GM18907 (cell line): ENCODE data around the gene P2RY6.
"Not testable (repeated sequence)": the region's sequence is repeated elsewhere in the genome, so short reads cannot be mapped to it uniquely, and the experiment has no call there.

Experiments
- ATAC-seq: cut with Tn5 transposase; IDR thresholded peaks from one replicate; pipeline ENCODE4 v1.9.1; 2021; ENCODE audit warnings: mild to moderate bottlenecking, moderate library complexity; ENCODE audit not compliant: unreplicated experiment

P2RY6 gene

DNA sequence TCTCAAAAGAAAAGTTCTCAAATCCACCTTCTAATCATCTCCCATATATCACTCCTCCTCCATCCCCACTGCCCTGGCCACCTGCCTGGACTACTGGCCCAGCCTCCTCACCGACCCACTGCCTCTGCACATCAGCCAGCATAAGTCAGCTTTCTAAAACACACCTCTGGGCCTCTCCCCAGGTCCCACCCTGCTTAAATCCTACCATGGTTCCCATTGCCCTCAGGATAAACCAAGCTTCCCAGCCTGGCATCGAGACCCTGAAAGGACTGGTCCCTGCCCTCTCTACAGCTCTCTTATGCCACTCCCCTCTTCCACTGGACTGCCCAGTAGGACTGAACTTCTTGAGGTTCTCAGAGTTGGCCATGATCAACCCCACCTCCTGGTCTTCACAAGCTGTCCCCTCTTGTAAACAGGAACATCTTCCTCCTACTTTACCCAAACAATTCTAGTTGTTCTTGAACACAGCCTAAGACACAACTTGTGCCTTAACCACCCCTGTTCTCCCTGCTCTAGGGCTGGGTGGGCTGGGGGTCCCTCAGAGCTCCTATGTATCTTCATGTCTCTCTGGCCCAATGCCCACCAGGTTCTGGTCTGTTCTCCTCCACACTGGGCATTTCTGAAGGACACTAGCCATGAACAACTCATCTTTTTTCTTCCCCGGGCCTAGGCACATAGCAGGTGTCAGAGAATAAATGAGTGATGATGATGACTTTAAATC is 12.6 kb upstream of the P2RY6 start:
- ATAC-seq: no peak

- ATAC-seq: no peak
Observed at GRCh38 chr11:73260127-73260457, 12.0 kb upstream of the P2RY6 start.

DNA sequence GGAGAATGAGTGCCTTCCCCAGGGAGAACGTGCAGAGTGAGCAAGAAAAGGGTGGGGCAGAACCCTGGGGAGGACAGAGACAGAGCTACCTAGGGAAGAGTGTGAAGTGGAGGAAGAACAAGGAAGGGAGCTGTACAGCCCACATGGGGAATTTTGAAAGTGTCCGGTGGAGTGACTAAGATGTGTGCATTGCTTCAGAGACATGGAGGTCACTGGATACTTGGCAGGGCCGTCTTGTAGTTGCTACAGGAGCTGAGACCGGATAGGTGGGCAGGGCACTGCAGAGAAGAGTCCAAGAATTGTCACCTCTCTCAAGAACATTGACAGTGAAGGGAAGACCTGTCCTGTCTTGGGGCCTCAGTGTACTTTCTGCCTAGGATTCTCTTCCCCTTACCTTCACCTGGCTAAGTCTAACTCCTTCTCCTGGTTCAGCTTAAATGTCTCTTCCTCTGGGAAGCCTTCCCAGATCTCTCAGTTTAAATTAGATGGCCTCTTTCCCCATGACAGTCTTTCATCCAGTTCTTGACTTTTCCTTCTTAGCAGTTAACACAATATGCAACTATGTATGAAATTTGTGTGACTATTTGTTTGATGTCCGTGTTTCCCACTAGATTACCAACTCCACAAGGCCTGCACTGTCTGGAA is 9.2 kb upstream of the P2RY6 start:
- no peak for ATAC-seq

DNA sequence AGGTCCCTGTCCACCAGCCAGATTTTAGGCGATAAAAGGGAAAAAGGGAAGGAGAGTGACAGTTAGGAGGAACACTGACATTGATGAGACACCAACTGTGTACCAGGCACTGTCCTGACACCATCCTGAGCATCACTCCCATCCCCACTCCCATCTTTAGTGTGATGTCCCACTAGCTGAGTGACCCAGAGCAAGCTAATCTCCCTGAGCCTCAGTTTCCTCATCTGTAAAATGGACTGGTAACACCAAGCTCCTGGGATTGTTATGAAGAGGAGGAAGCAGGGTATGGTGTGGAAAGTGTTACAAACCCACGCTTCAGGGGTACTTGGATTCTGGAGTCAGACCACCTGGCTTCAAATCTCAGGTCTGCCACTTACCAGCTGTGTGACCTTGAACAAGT is 8.5 kb upstream of the P2RY6 start:
- no peak for ATAC-seq

DNA sequence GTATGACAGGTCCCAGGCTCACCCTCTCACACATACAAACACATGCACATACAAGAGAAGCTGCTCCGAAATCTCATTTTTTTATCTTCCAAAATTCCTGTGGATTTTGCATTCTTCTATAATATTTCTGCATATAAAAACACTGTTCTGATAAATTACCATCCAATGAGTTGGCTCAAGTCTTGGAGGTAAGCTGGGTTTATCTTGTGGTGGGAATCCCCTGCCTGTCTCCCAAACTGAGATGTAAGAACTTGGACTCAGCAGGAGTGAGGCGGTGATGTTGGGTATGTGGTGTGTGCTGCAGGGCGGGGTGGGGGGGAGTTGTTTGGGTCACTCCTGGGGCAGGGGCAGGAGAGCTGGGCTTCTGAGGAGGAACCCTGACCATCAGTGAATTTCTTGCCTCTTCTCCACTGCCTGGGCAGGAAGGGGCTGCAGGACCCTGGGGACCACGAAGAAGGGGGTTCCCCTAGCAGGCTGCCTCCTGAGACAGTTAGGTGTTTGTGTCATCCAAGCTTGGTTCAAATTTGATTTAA is 6.8 kb upstream of the P2RY6 start:
- ATAC-seq: no peak

GRCh38 chr11:73265853-73266645 is 6.1 kb upstream of the P2RY6 start:
- ATAC-seq: no peak

GRCh38 chr11:73266646-73267020 is 5.5 kb upstream of the P2RY6 start:
- ATAC-seq: no peak

DNA sequence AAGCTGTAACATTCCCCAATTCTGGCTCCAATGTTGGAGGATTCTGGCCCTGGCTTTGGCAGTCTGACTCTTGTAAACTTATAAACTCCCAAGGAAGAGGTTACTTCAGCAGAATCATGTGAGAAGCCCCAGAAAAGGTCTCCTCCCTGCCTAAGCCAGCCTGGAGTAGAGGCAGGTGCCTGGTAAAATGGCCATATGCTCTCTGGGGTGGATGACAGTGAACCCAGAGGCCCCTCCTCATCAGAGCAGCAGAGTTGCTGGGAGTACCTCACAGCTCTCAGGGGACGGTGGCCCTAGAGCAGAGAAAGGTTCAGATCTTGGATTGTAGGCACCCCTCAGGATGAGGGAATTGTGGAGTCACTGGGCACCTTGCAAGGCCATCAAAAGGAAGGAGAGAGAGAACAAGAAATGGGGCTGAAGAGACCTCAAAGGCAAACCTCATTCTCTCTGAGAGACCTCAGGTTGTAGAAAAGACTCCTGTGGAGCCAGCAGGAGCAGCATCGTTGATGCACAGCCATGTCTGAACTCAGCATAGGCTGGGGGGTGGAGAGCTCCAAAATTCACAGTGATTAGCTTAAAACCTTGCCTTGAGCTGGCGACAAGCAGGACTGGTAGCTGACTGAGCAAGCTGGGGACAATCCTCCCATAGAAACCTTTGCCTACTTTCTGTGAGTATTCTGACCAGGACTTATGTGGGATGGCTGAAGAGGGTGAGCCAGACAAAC is 4.9 kb upstream of the P2RY6 start:
- ATAC-seq: no peak

DNA sequence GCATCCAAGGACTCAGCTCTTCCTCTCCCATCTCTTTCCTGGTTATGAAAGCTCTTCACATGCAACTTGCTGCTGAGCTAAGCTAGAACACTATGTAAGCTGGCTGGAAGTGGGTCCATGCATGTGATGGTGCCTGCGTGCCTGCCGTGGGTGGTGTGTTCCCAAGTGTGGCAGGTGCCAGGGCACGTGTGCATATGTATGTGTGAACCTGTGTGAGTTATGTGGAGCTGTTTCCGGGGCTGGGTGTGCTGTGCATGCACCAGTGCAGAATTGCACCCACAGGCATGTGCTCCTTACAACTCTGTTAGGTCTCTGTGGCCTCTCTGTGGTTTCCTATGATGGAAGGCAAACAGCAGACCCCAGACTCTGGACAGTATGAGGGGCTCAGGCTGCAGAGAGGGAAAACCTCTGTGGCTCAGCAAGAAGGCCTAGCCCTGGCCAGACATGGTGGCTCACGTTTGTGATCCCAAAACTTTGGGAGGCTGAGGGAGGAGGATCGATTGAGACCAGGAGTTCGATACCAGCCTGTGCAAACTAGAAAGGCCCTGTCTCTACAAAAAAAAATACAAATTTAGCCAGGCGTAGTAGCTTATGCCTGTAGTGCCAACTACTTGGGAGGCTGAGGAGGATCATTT is 4.1 kb upstream of the P2RY6 start:
- ATAC-seq: no peak

GRCh38 chr11:73268671-73269271 is 3.4 kb upstream of the P2RY6 start:
- ATAC-seq: no peak

- no peak for ATAC-seq
Observed at GRCh38 chr11:73269459-73270015, 2.6 kb upstream of the P2RY6 start.

DNA sequence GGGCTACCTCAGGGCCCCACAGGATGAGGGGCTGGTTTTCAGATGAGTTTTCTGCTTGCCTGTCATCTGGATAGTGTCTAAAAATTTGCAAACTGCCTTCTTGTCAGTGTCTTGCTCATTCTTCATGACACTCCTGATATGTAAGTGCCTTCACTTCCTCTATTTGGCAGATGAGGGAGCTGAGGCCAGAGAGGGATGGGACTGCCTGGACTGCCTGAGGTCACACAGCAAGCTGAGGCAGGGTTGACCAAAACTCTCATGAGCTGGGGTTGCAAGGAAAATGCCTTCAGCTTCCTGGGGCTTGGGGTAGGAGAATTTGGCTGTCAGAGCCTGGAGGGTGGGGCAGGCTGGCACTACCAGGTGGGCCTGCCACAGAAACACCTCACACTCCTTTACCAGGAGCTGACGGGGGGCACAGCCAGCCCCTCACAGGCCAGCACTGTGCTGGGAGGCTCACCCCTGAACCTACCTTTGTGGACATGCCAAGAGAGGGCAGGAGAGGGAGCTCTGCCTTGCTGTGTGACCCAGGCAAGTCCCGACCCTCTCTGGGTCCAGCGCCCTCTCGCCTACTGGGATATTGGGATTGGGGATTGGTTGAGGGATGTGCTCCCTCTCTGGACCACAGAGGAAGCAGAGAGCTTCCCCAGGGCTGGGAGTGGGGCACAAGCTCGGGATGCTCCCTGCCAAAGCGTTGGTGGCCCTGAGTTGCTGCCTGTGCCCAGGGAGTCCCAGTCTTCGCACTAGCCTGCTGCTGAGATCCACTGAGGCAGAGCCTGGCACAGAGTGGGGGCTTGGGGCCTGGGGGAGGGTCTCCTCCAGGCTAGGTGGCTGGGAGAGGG is 1.9 kb upstream of the P2RY6 start:
- ATAC-seq: no peak

DNA sequence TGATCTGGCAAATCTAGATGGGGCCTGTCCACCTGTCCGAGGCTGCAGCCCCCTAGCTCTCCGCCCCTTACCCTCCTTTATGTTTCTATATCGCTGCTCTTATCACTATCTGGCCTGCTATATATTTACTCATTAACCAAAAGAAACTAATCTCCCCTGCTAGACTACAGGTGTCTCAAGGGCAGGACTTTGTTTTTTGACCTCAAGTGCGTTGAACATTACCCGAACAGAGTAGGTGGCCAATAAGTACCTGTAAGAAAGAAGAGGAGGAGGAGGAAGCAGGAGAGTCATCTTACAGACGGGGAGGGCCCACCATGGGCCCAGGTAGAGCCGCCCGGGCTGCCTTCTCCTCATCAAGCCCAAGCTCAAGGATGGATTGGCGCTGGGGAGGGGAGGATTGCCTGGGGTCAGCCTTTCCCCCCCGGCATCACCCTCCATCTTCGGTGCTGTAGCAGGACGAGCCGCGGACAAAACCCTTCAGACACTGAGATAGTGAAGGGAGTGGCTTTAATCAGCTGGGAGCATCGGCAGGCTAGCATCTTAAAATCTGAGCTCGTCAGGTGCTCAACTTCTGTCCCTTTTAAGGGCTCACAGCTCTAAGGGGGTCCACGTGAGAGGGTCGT is 1.2 kb upstream of the P2RY6 start:
- no peak for ATAC-seq

GRCh38 chr11:73271478-73271865 is 666 bp upstream of the P2RY6 start:
- not testable (repeated sequence) for ATAC-seq

GRCh38 chr11:73272680-73273038 is 521 bp downstream of the P2RY6 start:
- ATAC-seq: no peak

GRCh38 chr11:73273222-73273895 is 1.2 kb downstream of the P2RY6 start:
- no peak for ATAC-seq

- not testable (repeated sequence) for ATAC-seq
Observed at GRCh38 chr11:73274191-73274590, 2.1 kb downstream of the P2RY6 start.

DNA sequence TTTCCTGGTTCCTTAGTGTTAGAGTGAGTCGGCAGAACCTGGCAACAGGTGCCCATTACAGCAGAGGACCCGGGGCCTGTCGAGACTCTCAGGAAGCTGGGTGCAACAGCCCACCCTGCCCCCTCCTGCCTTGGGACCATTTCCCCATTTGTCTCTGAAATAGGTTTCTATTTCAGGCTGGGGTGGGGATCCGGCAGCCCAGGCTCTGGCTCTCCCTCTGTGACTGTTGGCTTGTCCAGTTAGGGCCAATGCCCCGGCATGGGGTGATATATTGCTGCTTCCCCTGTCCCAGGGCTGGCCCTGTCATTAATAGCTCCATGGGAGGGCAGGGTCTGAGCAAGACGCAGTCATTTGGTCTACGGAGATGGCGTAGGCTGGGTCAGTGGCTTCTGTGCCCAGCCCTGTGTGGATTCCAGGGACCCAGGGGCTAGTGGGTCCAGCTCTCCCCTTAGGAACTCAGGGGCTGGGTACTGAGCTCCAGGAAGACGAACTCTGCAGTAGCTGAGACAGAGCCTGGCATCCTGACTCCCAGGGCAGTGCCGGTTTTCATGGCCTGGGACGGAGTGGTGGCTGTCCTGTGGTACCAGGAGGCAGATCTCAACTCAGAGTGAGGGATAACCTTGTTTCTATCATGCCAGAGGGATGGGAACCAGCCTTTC is 2.7 kb downstream of the P2RY6 start:
- ATAC-seq: no peak
